ENCODE measurements around the gene GAGE12J. TPM values are rescaled to one million over a fixed set of nuclear protein-coding genes. Genes with fewer than 3 reads are reported as not detected.
A peak's percentile ranks its signal among the peaks of the same experiment; 100 is the strongest.
"Not testable (repeated sequence)": the region's sequence is repeated elsewhere in the genome, so short reads cannot be mapped to it uniquely, and the experiment has no call there.

GAGE12J gene
- total RNA-seq, 1 donor from 2014 or later = not detected

DNA sequence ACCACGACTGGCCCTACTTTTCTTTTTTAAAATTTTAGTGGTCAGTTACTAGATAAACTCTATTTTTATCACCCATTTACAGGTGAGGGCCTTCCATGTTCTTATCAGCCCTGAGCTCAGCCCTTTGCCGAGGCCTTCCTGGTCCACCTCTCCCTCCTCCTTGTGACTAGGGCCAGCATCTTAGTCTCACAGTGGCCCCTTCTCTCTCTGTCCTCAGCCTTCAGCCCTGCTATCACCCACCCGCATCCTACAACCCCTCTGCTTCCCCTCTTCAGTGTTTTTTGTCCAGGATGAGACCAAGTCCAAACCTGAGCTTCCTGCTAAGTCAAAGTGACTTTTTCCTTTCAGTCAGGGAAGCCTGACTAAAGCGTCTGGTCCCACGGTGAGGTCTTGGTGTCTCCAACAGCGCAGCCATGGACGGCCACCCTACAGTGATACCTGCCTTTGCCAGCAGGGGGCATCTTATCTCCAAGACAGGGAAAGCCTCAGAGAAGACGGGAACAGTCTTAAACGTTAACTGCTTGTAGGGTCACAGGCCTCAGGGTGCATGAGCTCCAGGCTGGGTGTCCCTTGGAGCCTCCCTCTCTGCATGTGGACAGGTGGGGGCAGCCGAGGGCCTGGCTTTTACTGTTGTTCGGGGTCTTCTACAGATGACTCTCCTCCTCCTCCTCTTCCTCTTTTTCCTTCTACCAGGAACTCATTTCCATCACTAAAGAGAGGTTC lies 30.1 kb upstream of the GAGE12J start:
- DNase-seq (ENCODE audit: low spot score) = peak; percentile 37
- no peak overlapping the region for H3K27ac Mint-ChIP-seq
- peaks cover 10% of the 10 kb centered on the region for H3K27me3 Mint-ChIP-seq (ENCODE audit: insufficient read depth)
- intact Hi-C loops (cut with micrococcal nuclease) = loop anchor here (5.0 kb wide), 1 partner anchor 586 kb away; the partner anchor contains the start of gene USP27X
- H3K9me3 Mint-ChIP-seq = no peaks in the 10 kb centered on the region
- peaks cover 16% of the 10 kb centered on the region for H3K4me1 Mint-ChIP-seq (ENCODE audit: low read depth)
- H3K36me3 Mint-ChIP-seq (ENCODE audit: low read depth) = peaks cover 2% of the 10 kb centered on the region
- H3K4me3 Mint-ChIP-seq = no peak overlapping the region

DNA sequence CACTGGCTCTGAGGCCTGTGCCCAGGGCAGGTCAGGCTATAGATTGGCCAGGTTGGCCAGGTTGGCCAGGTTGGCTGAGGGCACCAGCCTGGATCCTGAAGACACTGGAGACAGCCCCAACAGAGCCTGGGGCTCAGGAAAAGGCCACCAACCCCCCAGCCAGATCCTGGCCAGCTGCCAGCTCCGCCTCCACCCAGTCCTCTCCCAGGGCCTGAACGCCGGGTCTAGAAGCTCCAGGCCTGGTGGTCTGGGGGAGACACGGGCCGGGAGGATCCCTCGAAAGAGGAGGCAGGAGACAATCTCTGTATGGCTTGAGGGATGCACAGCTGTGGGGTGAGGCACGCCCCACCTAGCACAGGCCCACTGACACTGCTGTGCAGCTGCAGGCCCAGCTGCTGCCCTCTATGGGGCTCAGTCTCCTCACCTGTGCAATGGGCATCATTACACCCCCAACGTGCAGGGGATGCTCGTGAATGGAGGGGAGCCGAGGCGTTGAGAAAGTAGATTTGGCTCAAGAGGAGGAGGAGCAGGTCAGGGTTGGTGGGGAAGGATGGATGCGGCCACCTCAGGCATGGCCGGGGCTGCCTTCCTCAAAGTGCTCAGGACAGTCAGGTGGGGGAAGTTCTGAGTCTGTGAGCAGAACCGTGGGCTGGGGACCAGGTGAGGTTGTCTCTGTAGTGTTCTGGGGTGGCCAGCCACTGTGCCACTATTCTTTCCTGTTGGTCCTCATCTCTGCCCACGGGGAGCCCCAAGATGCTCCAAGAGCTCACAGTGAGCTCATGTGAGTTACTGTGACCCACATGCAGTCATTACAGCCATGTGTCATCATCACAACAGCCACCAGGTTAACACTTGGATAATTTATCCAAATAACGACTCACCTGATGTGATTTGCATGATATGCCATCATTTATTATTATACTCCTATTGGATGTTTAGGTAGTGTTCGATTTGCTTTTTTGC lies 29.2 kb upstream of the GAGE12J start:
- Mint-ChIP-seq H3K27ac (no peak overlapping the region), H3K4me3 (no peak overlapping the region), H3K27me3 (ENCODE audit: insufficient read depth) (peaks cover 12% of the 10 kb centered on the region), H3K9me3 (no peaks in the 10 kb centered on the region), H3K36me3 (ENCODE audit: low read depth) (no peaks in the 10 kb centered on the region), H3K4me1 (ENCODE audit: low read depth) (peaks cover 12% of the 10 kb centered on the region)
- DNase-seq (ENCODE audit: low spot score) = no peak
- intact Hi-C loops (cut with micrococcal nuclease) = loop anchor here (5.0 kb wide), 1 partner anchor 585 kb away; the partner anchor contains the start of gene USP27X

DNA sequence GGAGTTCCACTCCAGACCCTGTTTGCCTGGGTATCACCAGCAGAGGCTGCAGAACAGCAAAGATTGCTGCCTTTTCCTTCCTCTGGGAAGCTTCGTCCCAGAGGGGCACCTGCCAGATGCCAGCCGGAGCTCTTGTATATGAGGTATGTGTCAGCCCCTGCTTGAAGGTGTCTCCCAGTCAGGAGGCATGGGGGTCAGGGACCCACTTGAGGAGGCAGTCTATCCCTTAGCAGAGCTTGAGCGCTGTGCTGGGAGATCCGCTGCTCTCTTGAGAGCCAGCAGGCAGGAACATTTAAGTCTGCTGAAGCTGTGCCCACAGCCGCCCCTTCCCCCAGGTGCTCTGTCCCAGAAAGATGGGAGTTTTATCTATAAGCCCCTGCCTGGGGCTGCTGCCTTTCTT lies 22.5 kb upstream of the GAGE12J start:
- H3K9me3 Mint-ChIP-seq; H3K27ac Mint-ChIP-seq; H3K4me1 Mint-ChIP-seq (ENCODE audit: low read depth); intact Hi-C loops (cut with micrococcal nuclease); H3K36me3 Mint-ChIP-seq (ENCODE audit: low read depth); DNase-seq (ENCODE audit: low spot score); H3K4me3 Mint-ChIP-seq: not testable (repeated sequence)
- peaks cover 17% of the 10 kb centered on the region for H3K27me3 Mint-ChIP-seq (ENCODE audit: insufficient read depth)

DNA sequence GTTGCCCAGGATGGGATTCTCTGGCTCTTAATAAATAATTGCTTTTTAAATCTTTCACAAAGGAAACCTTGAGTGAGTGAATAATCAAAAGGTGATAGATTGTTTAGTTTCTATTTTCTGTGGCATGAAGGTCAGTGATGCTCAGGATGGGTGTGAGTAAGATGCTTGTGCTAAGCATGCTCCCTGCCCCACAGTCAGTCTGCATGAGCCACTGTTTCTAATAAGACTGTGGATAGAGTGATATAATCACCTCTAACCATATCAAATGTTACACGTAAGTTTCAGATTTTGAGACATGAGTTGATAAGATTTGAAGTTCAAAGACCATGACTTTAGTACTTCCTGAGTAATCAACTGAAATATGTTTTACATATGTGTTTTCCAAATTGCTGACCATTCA lies 21.1 kb upstream of the GAGE12J start:
- Mint-ChIP-seq H3K4me1 (ENCODE audit: low read depth) (no peaks in the 10 kb centered on the region), H3K27ac (no peak overlapping the region)

DNA sequence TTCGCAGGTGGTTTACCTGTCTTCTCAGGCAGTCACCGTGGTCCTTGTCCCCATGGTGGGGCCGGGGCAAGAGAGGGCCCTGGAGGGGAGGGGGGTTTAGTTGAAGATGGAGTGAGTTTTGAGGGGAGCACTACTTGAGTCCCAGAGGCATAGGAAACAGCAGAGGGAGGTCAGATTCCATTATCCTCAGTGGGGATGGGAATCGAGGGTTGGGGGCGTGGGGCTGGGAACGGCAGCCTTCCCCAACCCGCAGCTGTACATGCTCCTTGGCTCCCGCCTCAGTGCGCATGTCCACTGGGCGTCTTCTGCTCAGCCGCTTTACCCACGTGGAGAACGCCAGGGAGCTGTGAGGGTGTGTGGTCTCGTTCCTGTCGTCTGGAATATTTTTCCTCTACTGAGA lies 18.5 kb upstream of the GAGE12J start, which contains the start of gene GAGE10:
GAGE10 (plus strand) TSS at position 301 of the 400 bp plus-strand sequence. CDS start 1,214 bp downstream, outside the sequence.
- peaks cover 1% of the 10 kb centered on the region for H3K4me1 Mint-ChIP-seq (ENCODE audit: low read depth)
- no peaks in the 10 kb centered on the region for H3K9me3 Mint-ChIP-seq

More for the DNA sequence above, 21.1 kb upstream of the GAGE12J start:
- no peak for DNase-seq (ENCODE audit: low spot score)
- Mint-ChIP-seq H3K36me3 (ENCODE audit: low read depth) (no peaks in the 10 kb centered on the region), H3K27me3 (ENCODE audit: insufficient read depth) (peaks cover 17% of the 10 kb centered on the region), H3K4me3 (no peak overlapping the region), H3K9me3 (no peaks in the 10 kb centered on the region)
- intact Hi-C loops (cut with micrococcal nuclease) = no loop called here

DNA sequence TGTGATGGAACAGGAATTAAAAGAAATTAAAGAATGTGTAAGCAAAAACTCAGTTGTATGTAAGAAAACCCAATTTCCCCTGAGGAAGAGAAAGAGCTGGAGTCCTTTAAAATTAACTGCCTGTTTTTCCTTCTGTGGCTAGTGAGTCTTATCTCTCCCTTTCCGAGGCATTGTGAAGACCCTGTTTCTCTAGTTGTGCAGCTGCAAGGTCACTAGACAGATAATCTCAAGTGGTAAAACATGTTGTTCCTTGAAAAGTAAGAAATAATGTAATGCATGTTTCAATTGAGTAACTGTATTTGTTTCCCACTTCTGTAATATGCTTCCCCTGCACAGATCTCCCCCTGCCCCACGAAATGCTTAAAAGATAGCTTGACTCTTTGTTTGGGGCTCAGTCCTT lies 14.1 kb upstream of the GAGE12J start:
- H3K9me3 Mint-ChIP-seq; DNase-seq (ENCODE audit: low spot score); H3K4me3 Mint-ChIP-seq; H3K36me3 Mint-ChIP-seq (ENCODE audit: low read depth); H3K27ac Mint-ChIP-seq; intact Hi-C loops (cut with micrococcal nuclease): not testable (repeated sequence)
- peaks cover 16% of the 10 kb centered on the region for H3K4me1 Mint-ChIP-seq (ENCODE audit: low read depth)
- H3K27me3 Mint-ChIP-seq (ENCODE audit: insufficient read depth) = peaks cover 27% of the 10 kb centered on the region

More for the DNA sequence above, 18.5 kb upstream of the GAGE12J start, which contains the start of gene GAGE10:
- H3K4me3 Mint-ChIP-seq = no peak within 1 kb of the TSS
- no peak within 1 kb of the TSS for H3K27ac Mint-ChIP-seq
- H3K27me3 Mint-ChIP-seq (ENCODE audit: insufficient read depth) = peaks cover 16% of the 10 kb centered on the region
- no peaks in the 10 kb centered on the region for H3K36me3 Mint-ChIP-seq (ENCODE audit: low read depth)
- no peak for DNase-seq (ENCODE audit: low spot score)
- intact Hi-C loops (cut with micrococcal nuclease) = no loop called here

DNA sequence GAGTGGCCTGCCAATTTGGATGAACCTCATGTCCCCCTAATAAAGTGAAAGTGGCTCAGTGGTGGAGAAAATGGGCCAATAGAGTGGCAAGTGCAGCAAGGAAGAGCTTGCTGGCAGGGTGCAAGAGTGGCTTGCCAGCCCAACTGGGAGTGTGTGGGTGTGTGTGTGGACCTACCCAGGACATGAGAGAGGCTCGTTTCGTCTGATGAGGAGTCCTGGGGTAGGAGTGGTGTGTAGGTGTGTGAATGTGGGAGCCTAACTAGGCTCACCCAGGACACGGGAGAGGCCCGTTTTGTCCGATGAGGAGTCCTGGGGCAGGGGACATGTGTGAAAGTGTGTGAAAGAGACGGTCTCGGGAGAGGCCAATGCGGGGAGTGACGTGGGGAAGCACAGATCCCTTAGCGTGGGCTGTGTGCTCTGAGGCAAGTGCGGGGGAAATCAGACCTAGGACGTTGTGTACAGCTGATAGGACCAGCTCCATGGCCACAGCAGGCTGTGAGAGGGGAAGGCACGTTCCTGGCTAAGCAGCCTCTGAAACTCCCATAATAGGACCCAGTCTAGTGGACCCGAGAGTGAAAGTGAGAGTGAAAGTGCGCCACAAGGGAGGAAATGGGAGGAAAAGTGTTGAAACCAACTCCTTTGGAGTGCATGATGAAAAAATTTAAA lies 13.1 kb upstream of the GAGE12J start:
- peak overlapping the region; percentile 84 for H3K4me3 Mint-ChIP-seq
- intact Hi-C loops (cut with micrococcal nuclease) = no loop called here
- no peak for DNase-seq (ENCODE audit: low spot score)

DNA sequence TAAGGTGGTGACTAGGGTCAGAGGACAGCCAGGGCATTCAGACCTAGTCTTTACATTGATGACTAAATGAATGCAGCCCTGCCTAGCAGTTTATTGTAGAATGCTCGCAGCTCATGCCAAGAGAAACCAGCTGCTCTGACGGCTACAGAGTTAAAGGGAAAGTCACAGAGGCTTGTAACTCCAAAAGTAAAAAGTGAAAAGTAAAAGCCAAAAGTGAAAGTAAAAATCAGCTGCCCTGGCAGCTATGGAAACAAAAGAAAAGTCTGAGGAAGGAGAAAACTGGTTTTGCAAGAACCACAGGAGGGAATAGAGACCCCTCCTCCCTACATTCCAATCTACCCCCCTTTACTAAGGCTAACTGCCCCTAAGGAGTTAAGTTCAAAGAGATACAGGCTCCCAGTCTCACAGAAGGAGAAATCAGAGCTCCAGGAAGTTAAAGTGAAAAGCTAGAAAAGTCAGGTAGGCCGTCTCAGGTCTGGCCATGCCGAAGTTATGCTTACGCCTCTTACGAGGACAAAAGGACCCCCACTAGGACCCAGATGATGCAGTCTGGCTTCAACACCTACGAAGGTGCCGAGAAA lies 12.3 kb upstream of the GAGE12J start:
- Mint-ChIP-seq H3K4me1 (ENCODE audit: low read depth) (peaks cover 16% of the 10 kb centered on the region), H3K27me3 (ENCODE audit: insufficient read depth) (peaks cover 28% of the 10 kb centered on the region), H3K9me3 (no peaks in the 10 kb centered on the region), H3K27ac (peak overlapping the region; percentile 43), H3K36me3 (ENCODE audit: low read depth) (no peaks in the 10 kb centered on the region), H3K4me3 (peak overlapping the region; percentile 84)
- DNase-seq (ENCODE audit: low spot score) = no peak
- intact Hi-C loops (cut with micrococcal nuclease) = no loop called here

More for the DNA sequence above, 13.1 kb upstream of the GAGE12J start:
- Mint-ChIP-seq H3K36me3 (ENCODE audit: low read depth) (no peaks in the 10 kb centered on the region), H3K27ac (peak overlapping the region; percentile 51), H3K27me3 (ENCODE audit: insufficient read depth) (peaks cover 28% of the 10 kb centered on the region), H3K9me3 (no peaks in the 10 kb centered on the region), H3K4me1 (ENCODE audit: low read depth) (peaks cover 16% of the 10 kb centered on the region)

DNA sequence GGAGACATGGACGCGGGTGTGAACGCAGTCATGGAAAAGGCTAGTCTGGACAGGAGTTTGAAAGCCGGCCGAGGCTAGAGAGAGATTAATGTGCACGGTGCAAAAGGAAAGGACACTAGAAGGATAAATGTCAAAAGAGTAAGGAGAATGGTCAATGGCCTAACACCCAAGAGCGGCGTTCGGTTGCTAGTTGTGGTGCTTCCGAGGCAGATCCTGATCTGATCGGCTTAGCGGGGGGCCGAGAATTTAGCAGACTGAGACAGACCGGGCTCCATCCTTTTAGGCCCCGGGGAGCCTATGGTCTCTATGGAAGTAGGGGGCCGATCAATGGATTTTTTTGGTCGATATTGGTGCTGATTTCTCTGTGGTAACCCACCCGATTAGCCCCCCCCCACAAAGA lies 11.5 kb upstream of the GAGE12J start:
- DNase-seq (ENCODE audit: low spot score) = no peak
- Mint-ChIP-seq H3K27ac (no peak overlapping the region), H3K4me1 (ENCODE audit: low read depth) (peaks cover 16% of the 10 kb centered on the region), H3K9me3 (no peaks in the 10 kb centered on the region), H3K36me3 (ENCODE audit: low read depth) (no peaks in the 10 kb centered on the region), H3K4me3 (no peak overlapping the region), H3K27me3 (ENCODE audit: insufficient read depth) (peaks cover 28% of the 10 kb centered on the region)
- intact Hi-C loops (cut with micrococcal nuclease) = no loop called here

DNA sequence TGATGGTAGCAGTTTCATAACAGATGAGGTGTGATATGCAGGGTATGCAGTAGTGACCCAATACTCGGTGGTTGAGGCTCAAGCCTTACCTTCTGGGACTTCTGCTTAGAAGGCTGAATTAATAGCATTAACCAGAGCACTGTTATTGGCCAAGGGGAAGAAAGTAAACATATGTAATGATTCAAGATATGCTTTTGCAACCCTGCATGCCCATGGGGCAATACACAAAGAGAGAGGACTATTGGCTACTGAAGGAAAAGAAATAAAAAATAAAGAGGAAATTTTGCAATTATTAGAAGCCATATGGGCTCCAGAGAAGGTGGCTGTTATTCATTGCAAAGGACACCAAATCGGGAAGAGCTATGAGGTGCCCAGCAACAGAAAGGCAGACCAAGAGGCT lies 9.7 kb upstream of the GAGE12J start:
- no peak for DNase-seq (ENCODE audit: low spot score)
- Mint-ChIP-seq H3K9me3 (no peaks in the 10 kb centered on the region), H3K36me3 (ENCODE audit: low read depth) (no peaks in the 10 kb centered on the region), H3K27ac (no peak overlapping the region), H3K4me3 (no peak overlapping the region), H3K4me1 (ENCODE audit: low read depth) (peaks cover 16% of the 10 kb centered on the region), H3K27me3 (ENCODE audit: insufficient read depth) (peaks cover 23% of the 10 kb centered on the region)
- intact Hi-C loops (cut with micrococcal nuclease) = no loop called here

DNA sequence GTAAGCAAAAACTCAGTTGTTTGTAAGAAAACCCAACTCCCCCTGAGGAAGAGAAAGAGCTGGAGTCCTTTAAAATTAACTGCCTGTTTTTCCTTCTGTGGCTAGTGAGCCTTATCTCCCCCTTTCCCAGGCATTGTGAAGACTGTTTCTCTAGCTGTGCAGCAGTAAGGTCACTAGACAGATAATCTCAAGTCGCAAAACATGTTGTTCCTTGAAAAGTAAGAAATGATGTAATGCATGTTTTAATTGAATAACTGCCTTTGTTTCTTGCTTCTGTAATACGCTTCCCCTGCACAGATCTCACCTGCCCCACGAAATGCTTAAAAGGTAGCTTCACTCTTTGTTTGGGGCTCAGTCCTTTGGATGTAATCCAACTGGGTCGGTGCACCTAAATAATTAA lies 5.8 kb upstream of the GAGE12J start:
- no peaks in the 10 kb centered on the region for H3K36me3 Mint-ChIP-seq (ENCODE audit: low read depth)
- H3K27ac Mint-ChIP-seq = no peak overlapping the region
- no peaks in the 10 kb centered on the region for H3K9me3 Mint-ChIP-seq
- peaks cover 8% of the 10 kb centered on the region for H3K27me3 Mint-ChIP-seq (ENCODE audit: insufficient read depth)
- intact Hi-C loops (cut with micrococcal nuclease) = no loop called here
- no peaks in the 10 kb centered on the region for H3K4me1 Mint-ChIP-seq (ENCODE audit: low read depth)
- no peak overlapping the region for H3K4me3 Mint-ChIP-seq
- DNase-seq (ENCODE audit: low spot score) = no peak

DNA sequence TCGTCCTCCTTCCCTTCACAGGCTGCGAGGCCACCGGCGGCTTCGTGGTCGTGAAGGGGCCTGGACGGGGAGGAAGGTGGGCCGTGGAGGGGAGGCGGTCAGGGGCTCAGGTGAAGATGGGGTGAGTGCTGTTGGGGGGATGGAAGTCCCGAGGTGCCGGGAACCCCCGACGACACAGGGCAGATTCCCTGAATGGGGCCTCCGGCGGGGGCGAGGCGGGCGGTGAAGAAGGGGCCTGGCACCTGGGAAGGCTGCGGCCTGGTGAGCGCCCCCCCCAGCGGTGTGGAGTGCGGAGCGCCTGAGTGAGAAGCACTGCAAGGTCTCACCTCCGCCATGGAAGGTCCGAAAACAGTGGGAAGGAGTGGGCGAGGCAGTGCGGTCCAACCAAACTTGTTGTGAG lies 429 bp downstream of the GAGE12J start:
- H3K9me3 Mint-ChIP-seq; H3K27me3 Mint-ChIP-seq (ENCODE audit: insufficient read depth); intact Hi-C loops (cut with micrococcal nuclease); H3K4me3 Mint-ChIP-seq; H3K4me1 Mint-ChIP-seq (ENCODE audit: low read depth); DNase-seq (ENCODE audit: low spot score); H3K36me3 Mint-ChIP-seq (ENCODE audit: low read depth); H3K27ac Mint-ChIP-seq: not testable (repeated sequence)
